GM19351 (cell line): ENCODE measurements around the gene SGK1.
"Not testable (repeated sequence)": the region's sequence is repeated elsewhere in the genome, so short reads cannot be mapped to it uniquely, and the experiment has no call there.

ENCODE experiments used
- ATAC-seq: cut with Tn5 transposase; IDR thresholded peaks from one replicate; pipeline ENCODE4 v1.9.1; 2021; ENCODE audit warnings: mild to moderate bottlenecking, moderate library complexity; ENCODE audit not compliant: unreplicated experiment

Gene SGK1

GRCh38 chr6:134256862-134257261 is 61.0 kb downstream of the SGK1 start:
- no peak for ATAC-seq

DNA sequence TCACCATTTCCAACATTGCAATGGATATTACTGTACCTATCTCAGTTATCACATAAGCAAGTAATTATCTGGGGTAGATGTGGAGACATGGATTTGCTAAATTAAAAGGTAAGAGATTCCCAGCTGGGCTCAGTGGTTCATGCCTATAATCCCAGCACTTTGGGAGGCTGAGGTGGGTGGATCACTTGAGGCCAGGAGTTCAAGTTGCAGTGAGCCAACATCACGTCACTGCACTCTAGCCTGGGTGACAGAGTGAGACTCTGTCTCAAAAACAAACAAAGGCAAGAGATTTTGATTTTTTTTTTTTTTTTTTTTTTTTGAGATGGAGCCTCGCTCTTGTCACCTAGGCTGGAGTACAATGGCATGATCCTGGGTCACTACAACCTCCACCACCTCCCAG is 62.6 kb downstream of the SGK1 start:
- not testable (repeated sequence) for ATAC-seq

DNA sequence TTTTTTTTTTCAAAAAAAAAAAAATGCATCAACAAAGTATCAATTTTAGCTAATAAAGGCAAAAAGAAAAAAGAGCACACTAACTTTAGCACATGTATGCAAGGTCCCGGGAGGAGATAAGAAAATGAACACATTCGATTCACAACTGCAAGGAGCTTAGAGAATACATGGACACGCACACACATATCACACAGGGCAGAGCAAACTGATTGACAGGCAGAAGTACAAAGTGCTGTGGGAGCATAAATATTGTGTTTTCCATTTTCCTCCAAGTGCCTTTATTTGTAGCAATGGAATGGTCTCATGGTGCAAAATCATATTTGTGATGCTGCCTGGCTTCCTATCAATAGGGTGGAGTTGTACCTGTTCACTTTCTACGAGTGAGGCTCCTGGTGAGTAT is 63.8 kb downstream of the SGK1 start:
- ATAC-seq, result no peak

- no peak for ATAC-seq
Measured at GRCh38 chr6:134253681-134254080, 64.2 kb downstream of the SGK1 start.

GRCh38 chr6:134251320-134251719 is 66.6 kb downstream of the SGK1 start:
- no peak for ATAC-seq

DNA sequence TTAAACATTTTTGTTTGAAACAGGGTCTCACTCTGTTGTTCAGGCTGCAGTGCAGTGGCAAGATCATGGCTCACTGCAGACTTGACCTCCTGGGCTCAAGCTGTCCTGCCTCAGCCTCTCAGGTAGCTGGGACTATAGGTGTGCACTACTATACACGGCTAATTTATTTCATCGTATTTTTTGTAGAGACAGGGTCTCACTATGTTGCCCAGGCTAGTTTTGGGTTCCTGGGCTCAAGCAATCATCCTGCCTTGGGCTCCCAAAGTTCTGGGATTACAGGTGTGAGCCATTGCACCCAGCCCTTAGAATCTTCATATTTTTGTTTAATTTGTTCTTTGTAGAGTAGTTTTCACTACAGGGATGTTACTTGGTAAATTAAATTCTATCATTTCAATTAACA is 67.1 kb downstream of the SGK1 start:
- no peak for ATAC-seq

DNA sequence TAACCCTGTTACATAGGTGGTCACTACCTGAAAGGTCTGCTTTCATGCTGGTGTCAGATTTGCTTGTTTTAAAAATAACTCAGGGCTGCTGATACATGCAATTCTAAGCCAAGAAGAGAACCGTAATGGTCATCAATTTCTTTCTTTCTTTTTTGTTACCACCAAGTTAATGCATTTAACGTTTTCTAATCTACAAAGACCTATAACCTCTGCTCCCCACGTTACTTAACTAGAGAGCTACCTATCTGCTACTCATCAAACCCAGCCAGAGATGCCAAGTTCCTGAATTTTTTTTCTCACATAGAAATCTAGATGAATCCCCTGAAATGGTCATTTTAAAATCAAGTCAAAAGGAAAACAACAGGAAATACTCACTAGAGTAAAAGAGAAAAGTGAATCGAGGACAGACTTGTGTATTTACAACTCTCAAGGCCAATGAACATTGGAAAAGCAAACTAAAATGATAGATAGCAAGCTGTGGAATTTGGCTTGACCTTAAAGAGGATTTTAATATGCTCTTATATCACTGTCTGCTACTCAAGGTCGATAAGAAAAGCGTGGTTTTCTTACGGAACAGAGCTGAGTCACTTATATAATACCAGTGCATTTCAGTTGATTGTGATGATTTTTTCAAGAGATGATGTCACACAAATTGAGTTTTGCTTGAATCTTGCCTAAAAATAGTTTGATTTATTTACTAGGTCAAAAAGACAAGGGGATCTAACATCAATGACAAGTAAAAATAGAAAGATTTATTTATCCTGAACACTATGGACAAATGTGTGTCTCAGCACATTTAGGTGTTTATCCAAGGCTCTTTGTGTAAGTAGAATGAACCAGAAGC is 67.9 kb downstream of the SGK1 start:
- no peak for ATAC-seq

DNA sequence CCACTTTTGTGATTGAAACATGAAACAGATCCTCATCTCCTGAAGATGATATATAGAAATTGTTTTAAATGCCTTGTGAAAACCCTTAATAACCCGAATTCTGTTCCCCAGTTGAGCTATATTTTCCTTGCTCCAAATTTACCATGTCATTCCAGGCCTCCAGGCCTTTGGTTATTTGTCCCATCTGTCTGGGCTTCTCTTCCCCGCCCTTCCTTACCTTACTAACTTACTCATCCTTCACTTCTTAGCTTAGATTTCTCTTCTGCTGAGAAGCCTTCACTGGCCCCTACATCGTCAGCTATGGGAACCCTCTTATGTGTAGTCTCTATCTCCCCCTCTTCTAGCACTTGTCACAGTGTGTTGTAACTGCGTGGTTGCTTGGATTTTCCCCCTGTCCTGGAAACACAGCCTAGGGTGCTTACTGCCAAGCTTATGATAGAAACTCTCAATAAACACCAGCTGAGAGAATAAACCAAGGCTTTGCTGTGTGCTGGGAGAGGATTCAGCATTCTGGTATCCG is 68.6 kb downstream of the SGK1 start:
- no peak for ATAC-seq

- no peak for ATAC-seq
Measured at GRCh38 chr6:134247844-134248580, 69.9 kb downstream of the SGK1 start.

GRCh38 chr6:134247231-134247833 is 70.6 kb downstream of the SGK1 start:
- peak; percentile 87 for ATAC-seq

GRCh38 chr6:134245706-134246105 is 72.2 kb downstream of the SGK1 start:
- ATAC-seq, result no peak

- ATAC-seq, result no peak
Measured at GRCh38 chr6:134245041-134245440, 72.9 kb downstream of the SGK1 start.

- no peak for ATAC-seq
Measured at GRCh38 chr6:134240665-134241431, 77.1 kb downstream of the SGK1 start.

- no peak for ATAC-seq
Measured at GRCh38 chr6:134238960-134239795, 78.7 kb downstream of the SGK1 start.

- ATAC-seq, result no peak
Measured at GRCh38 chr6:134238006-134238405, 79.9 kb downstream of the SGK1 start.

- peak; percentile 92 for ATAC-seq
Measured at GRCh38 chr6:134235937-134236751, 81.8 kb downstream of the SGK1 start.

DNA sequence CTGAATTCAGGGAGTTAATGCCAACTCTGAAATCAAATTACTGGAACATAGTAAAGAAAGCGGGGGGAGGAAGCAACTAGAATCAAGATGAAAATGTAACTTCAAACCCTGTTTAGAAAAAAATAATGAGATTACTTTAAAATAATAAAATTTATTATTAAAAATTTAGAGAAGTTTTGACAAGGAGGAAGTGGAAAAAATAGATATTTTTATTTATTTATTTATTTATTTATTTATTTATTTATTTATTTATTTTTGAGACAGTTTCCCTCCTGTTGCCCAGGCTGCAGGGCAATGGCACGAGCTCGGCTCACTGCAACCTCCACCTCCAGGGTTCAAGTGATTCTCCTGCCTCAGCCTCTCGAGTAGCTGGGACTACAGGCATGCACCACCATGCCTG is 82.6 kb downstream of the SGK1 start:
- ATAC-seq, result not testable (repeated sequence)

DNA sequence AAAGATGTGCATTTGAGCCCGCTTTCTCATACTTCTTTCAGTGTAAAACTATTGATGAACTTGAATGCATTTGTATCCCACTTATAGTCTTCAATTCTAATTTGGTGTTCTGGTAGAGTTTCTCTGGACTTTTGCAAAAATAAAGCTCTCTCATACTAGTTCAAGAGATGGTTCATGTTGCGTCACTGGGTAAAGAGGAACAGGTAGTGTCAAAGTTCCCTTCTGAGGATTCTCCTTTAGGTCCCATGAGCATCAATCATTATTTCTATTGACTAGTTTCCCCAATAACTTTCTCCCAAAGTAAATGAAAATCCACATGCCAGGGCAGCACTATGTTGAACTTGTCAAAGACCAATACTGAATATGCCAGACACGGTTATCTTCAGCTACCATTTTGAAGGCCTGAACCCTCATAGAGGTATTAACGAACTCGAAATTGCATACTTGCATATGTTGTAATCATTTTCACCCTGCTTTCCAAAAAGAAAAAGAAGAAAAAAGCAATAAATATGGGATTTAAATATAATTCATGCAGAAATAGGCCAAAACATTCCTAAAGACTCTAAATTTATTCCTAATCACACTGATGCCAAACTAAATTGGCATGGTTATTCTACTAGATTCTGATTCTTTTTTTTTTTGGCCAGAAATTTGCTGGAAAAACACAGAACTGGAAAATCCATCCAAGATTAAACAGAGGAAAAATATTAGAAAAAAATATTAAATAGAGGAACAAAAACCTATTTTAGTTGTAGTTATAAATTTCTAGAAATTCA is 84.5 kb downstream of the SGK1 start:
- ATAC-seq, result no peak
